Neuronal stem cell (in vitro differentiated cells): ENCODE data around the gene CIDEA.

Experiments
- DNase-seq: peaks from one replicate; pipeline ENCODE4 v3.0.0-alpha.2; 2013; ENCODE audit warnings: low spot score
- H2AFZ ChIP-seq: one replicate; pipeline ENCODE4 v1.6.1; 2013; ENCODE audit warnings: mild to moderate bottlenecking, low read length, inconsistent platforms
- H2AK5ac ChIP-seq: 2 replicates; pipeline ENCODE4 v1.6.1; 2013; ENCODE audit warnings: low read depth, mild to moderate bottlenecking, inconsistent platforms, low read length, moderate library complexity, mixed read lengths
- H2BK120ac ChIP-seq: 2 replicates; pipeline ENCODE4 v1.6.1; 2013; ENCODE audit warnings: low read depth, mild to moderate bottlenecking, inconsistent platforms, low read length, moderate library complexity, mixed read lengths
- H2BK12ac ChIP-seq: one replicate; pipeline ENCODE4 v1.6.1; 2013; ENCODE audit warnings: low read length, inconsistent platforms
- H2BK15ac ChIP-seq: 2 replicates; pipeline ENCODE4 v1.6.1; 2013; ENCODE audit warnings: mild to moderate bottlenecking, low read length, inconsistent platforms, mixed read lengths
- H2BK5ac ChIP-seq: one replicate; pipeline ENCODE4 v1.6.1; 2013; ENCODE audit warnings: inconsistent platforms, mild to moderate bottlenecking, low read length, moderate library complexity
- H3K14ac ChIP-seq: one replicate; pipeline ENCODE4 v1.6.1; 2013; ENCODE audit warnings: low read length, inconsistent platforms
- H3K18ac ChIP-seq: 2 replicates; pipeline ENCODE4 v1.6.1; 2013; ENCODE audit warnings: low read length, inconsistent platforms
- H3K23ac ChIP-seq: 2 replicates; pipeline ENCODE4 v1.6.1; 2013; ENCODE audit warnings: low read depth, mild to moderate bottlenecking, mixed read lengths, low read length, inconsistent platforms; ENCODE audit not compliant: poor library complexity
- H3K27ac ChIP-seq: replicated peaks from 3 replicates; pipeline ENCODE4 v1.5.1; 2013; ENCODE audit warnings: low read length, inconsistent platforms
- H3K27me3 ChIP-seq, 3 experiments: 2 replicates each; pipeline ENCODE4 v1.6.1; 2013; ENCODE audit warnings: low read length in 3 of 3, mild to moderate bottlenecking in 2 of 3, inconsistent platforms in 1 of 3, low read depth in 1 of 3, mixed read lengths in 1 of 3, moderate library complexity in 1 of 3; ENCODE audit not compliant: control insufficient read depth in 3 of 3, insufficient read depth in 3 of 3
- H3K36me3 ChIP-seq, 2 donors: replicated peaks in 1 of 2; 2 replicates each; pipeline ENCODE4 v1.6.1; 2013; ENCODE audit warnings: low read length in 2 of 2; ENCODE audit not compliant: control insufficient read depth in 2 of 2, insufficient read depth in 2 of 2
- H3K4ac ChIP-seq: 2 replicates; pipeline ENCODE4 v1.6.1; 2013; ENCODE audit warnings: inconsistent platforms, mild to moderate bottlenecking, low read length, moderate library complexity
- H3K4me1 ChIP-seq, 2 donors: 1 replicate in 1 of 2; 2 replicates in 1 of 2; pipeline ENCODE4 v1.6.1; 2013; ENCODE audit warnings: low read length in 2 of 2, low read depth in 1 of 2; ENCODE audit not compliant: control insufficient read depth in 2 of 2, insufficient read depth in 1 of 2
- H3K4me2 ChIP-seq: one replicate; pipeline ENCODE4 v1.6.1; 2013; ENCODE audit warnings: mild to moderate bottlenecking, low read length, inconsistent platforms; ENCODE audit not compliant: insufficient read depth, poor library complexity, severe bottlenecking
- H3K4me3 ChIP-seq, 2 donors: 2 replicates each; pipeline ENCODE4 v1.5.1; 2013; ENCODE audit warnings: low read length in 2 of 2, mild to moderate bottlenecking in 2 of 2, inconsistent platforms in 1 of 2, moderate library complexity in 1 of 2
- H3K79me1 ChIP-seq: one replicate; pipeline ENCODE4 v1.6.1; 2013; ENCODE audit warnings: low read depth, mild to moderate bottlenecking, inconsistent platforms, low read length, moderate library complexity
- H3K9ac ChIP-seq: one replicate; pipeline ENCODE4 v1.6.1; 2013; ENCODE audit warnings: mild to moderate bottlenecking, low read depth, low read length, inconsistent platforms; ENCODE audit not compliant: poor library complexity
- H3K9me3 ChIP-seq, 2 donors: replicated peaks in 1 of 2; 2 replicates each; pipeline versions ENCODE3 to v1.6.1; 2013; ENCODE audit warnings: low read length in 2 of 2, mild to moderate bottlenecking in 2 of 2, inconsistent platforms in 1 of 2, low read depth in 1 of 2, mixed read lengths in 1 of 2, moderate library complexity in 1 of 2; ENCODE audit not compliant: control insufficient read depth in 2 of 2, insufficient read depth in 1 of 2
- H4K8ac ChIP-seq: one replicate; pipeline ENCODE4 v1.6.1; 2013; ENCODE audit warnings: low read depth, mild to moderate bottlenecking, inconsistent platforms, low read length, moderate library complexity
- H4K91ac ChIP-seq: one replicate; pipeline ENCODE4 v1.6.1; 2013; ENCODE audit warnings: low read length, low read depth, mild to moderate bottlenecking, inconsistent platforms; ENCODE audit not compliant: poor library complexity
- WGBS, 2 donors: extraction: QIAGEN DNeasy Blood & Tissue Kit; methylation state at CpG; one replicate each; pipeline ENCODE4 v1.1.7; 2013; ENCODE audit warnings: missing lambda C conversion rate in 2 of 2, mixed read lengths in 1 of 2; ENCODE audit not compliant: insufficient read length in 2 of 2, insufficient replicate concordance in 1 of 2; ENCODE audit errors: extremely low coverage in 2 of 2; 5-methylcytosine and 5-hydroxymethylcytosine counted together

The CIDEA gene

GRCh38 chr18:12312976-12313375 lies 58.8 kb downstream of the CIDEA start:
- Histone ChIP-seq H3K36me3 (peaks cover 12 to 81% of the 10 kb centered on the region in 2 donors), H2BK120ac (no peak overlapping the region), H3K14ac (no peak overlapping the region), H3K9me3 (peaks cover 7 to 27% of the 10 kb centered on the region in 2 donors), H3K4ac (no peak overlapping the region), H2BK15ac (no peak overlapping the region), H3K4me3 (no peak overlapping the region), H2AK5ac (no peak overlapping the region), H3K27ac (no peak overlapping the region), H3K23ac (no peak overlapping the region), H3K27me3 (peaks cover 0 to 8% (median 0%) of the 10 kb centered on the region in 3 experiments), H3K79me1 (no peaks in the 10 kb centered on the region), H3K9ac (no peak overlapping the region), H4K91ac (no peak overlapping the region), H3K4me1 (peaks cover 2 to 4% of the 10 kb centered on the region in 2 donors), H3K18ac (no peak overlapping the region), H3K4me2 (no peak overlapping the region), H4K8ac (no peak overlapping the region), H2BK12ac (no peak overlapping the region), H2BK5ac (no peak overlapping the region), H2AFZ (no peak overlapping the region)
- DNase-seq, result no peak

GRCh38 chr18:12313530-12314245 lies 59.5 kb downstream of the CIDEA start:
- DNase-seq, result no peak
- peaks cover 12 to 88% of the 10 kb centered on the region in 2 donors for H3K36me3 ChIP-seq

GRCh38 chr18:12314591-12315305 lies 60.6 kb downstream of the CIDEA start:
- no peak overlapping the region for H2BK5ac ChIP-seq
- no peak overlapping the region for H3K9ac ChIP-seq
- no peak overlapping the region for H3K4me2 ChIP-seq
- no peak overlapping the region for H3K23ac ChIP-seq
- no peak overlapping the region for H3K4me3 ChIP-seq
- no peak overlapping the region for H2BK12ac ChIP-seq
- no peaks in the 10 kb centered on the region for H3K4me1 ChIP-seq
- H3K14ac ChIP-seq, result no peak overlapping the region
- H3K36me3 ChIP-seq, result peaks cover 9 to 90% of the 10 kb centered on the region in 2 donors
- no peak overlapping the region for H2AK5ac ChIP-seq
- DNase-seq, result no peak
- WGBS, 2 donors, result no CpG with 5 or more reads among the region's 1 CpG
- H3K79me1 ChIP-seq, result no peaks in the 10 kb centered on the region
- H2BK15ac ChIP-seq, result no peak overlapping the region
- H4K91ac ChIP-seq, result no peak overlapping the region
- no peak overlapping the region for H4K8ac ChIP-seq
- H2BK120ac ChIP-seq, result no peak overlapping the region
- H3K27me3 ChIP-seq, result no peaks in the 10 kb centered on the region
- H3K27ac ChIP-seq, result no peak overlapping the region
- no peak overlapping the region for H3K4ac ChIP-seq
- no peak overlapping the region for H2AFZ ChIP-seq
- no peak overlapping the region for H3K18ac ChIP-seq
- peaks cover 7 to 24% of the 10 kb centered on the region in 2 donors for H3K9me3 ChIP-seq

More at GRCh38 chr18:12313530-12314245, 59.5 kb downstream of the CIDEA start:
- no CpG with 5 or more reads among the region's 5 CpGs for WGBS, 2 donors
- H2AFZ ChIP-seq, result no peak overlapping the region
- no peak overlapping the region for H3K27ac ChIP-seq
- no peak overlapping the region for H2BK12ac ChIP-seq
- no peak overlapping the region for H2BK15ac ChIP-seq
- H3K14ac ChIP-seq, result no peak overlapping the region
- no peak overlapping the region for H3K9ac ChIP-seq
- peaks cover 0 to 2% (median 0%) of the 10 kb centered on the region in 3 experiments for H3K27me3 ChIP-seq
- no peaks in the 10 kb centered on the region for H3K79me1 ChIP-seq
- H3K4me2 ChIP-seq, result no peak overlapping the region
- no peak overlapping the region for H3K4ac ChIP-seq
- H4K91ac ChIP-seq, result no peak overlapping the region
- peaks cover 2 to 4% of the 10 kb centered on the region in 2 donors for H3K4me1 ChIP-seq
- H3K18ac ChIP-seq, result no peak overlapping the region
- no peak overlapping the region for H3K4me3 ChIP-seq
- H4K8ac ChIP-seq, result no peak overlapping the region
- H2BK5ac ChIP-seq, result no peak overlapping the region
- no peak overlapping the region for H3K23ac ChIP-seq
- H2BK120ac ChIP-seq, result no peak overlapping the region
- H3K9me3 ChIP-seq, result peaks cover 7 to 27% of the 10 kb centered on the region in 2 donors
- H2AK5ac ChIP-seq, result no peak overlapping the region

DNA sequence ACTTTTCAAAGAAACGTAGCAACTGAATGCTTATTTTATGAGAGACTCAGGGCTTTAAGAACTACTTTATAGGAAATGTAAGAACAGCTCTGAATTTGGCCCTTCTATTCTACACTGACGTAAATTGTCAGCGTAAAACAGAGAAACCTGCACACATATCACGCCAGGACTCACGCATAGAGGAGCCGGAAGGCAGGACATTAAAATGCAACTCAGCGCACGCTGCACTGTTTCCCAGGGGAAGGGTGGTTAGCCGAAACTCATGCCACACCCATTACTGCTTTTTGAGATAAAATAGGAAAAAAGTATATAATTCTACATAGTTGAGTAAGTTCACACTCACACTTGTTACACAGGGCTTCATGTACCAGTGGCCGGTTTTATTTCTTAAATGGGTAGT lies 61.3 kb downstream of the CIDEA start:
- Histone ChIP-seq H4K8ac (no peak overlapping the region), H3K27me3 (no peaks in the 10 kb centered on the region), H3K9ac (no peak overlapping the region), H3K9me3 (peaks cover 5 to 19% of the 10 kb centered on the region in 2 donors), H3K4me3 (no peak overlapping the region), H3K23ac (no peak overlapping the region), H3K27ac (no peak overlapping the region), H2BK120ac (no peak overlapping the region), H4K91ac (no peak overlapping the region), H3K79me1 (peaks cover 2% of the 10 kb centered on the region), H3K4ac (no peak overlapping the region), H3K14ac (no peak overlapping the region), H2AFZ (no peak overlapping the region), H2BK15ac (no peak overlapping the region), H3K4me2 (no peak overlapping the region), H3K4me1 (no peaks in the 10 kb centered on the region), H3K36me3 (peaks cover 6 to 88% of the 10 kb centered on the region in 2 donors), H2BK5ac (no peak overlapping the region), H2BK12ac (no peak overlapping the region), H2AK5ac (no peak overlapping the region), H3K18ac (no peak overlapping the region)
- no CpG with 5 or more reads among the region's 10 CpGs for WGBS, 2 donors
- no peak for DNase-seq
